ENCODE results near the gene GPR180.

The GPR180 gene

DNA sequence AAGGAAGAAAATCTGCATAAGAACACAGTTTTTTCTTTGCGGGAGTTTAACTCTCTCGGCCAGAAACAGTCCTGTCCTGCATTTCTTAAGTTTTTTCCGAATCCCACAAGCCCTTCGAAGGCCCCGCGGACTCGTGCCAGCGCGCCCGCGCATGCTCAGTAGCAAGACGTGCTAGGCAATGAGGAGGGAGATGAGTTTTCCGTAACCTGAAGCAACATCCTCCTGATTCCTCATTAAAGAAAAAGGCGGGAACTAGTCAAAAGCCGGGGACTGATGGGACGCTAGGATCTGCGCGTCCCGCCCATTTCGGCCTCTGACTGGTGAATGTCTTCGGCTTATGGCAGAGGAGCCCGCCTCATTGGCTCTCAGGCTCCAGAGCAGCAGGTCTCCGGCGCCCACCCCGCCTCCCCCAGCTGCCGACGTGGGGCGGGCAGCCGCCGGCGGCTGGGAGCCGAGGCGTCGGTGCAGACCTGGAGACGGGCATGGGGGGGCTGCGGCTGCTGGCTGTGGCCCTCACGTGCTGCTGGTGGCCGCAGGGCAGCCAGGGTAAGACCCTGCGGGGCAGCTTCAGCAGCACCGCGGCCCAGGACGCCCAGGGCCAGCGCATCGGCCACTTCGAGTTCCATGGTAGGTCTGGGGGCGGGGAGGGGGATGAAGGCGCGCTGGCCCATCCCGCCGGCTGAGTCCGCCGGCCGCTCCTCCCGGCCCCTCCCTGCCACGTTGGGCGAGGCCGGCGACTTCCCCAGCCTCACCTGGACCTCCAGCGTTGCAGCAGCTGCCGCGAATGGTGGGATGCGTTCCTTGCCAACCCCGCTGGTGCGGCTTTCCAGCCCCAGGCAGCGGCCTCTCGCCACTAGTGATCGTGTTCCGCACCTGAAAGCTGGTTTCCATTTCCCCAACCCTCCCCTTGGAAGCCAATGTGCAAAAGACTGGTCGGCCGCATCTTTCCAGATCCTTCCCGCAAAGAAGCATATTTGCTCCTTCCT is at the start of gene GPR180:
Gene GPR180 (plus strand): TSS at position 412 of the 986 bp plus-strand sequence. CDS start 71 bp downstream, at position 483.
- peak; percentile 100 for DNase-seq

DNA sequence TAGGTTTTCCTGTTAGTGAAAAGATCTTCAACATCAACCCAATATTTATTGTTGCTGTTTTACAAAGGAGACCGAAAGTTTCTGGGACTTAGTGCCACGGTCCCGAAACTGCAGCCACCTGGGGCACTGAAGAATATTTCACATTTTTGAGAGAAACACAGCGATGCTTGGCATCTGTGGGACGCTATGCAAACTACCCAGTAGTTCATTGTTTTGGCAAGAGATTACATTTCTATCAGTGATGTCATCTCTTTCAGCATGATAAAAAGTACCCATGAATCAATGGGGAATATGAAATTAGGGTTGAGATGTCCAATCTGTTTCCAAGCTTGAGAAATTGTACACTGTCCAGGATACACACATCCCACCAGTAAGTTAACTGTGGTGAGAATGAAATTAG is 49.6 kb upstream of the GPR180 start:
- no peak for DNase-seq

DNA sequence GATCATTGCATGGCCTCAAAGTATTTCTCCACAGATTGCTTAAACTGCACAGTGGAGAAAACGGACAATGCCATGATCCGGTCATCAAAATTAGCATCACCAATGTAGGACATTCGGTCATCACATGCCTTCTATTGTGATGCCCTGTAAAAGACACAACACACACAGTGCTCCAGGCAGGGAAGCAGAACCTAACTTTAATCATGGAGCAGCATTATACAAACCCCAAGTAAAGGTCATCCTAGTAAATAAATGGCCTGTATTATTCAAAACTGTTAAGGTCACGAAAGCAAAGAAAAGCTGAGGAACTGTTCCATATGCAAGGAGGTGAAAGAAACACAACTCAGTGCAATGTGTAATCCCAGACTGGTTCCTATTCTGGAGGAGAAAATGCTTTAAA is 47.9 kb upstream of the GPR180 start:
- DNase-seq, result no peak

DNA sequence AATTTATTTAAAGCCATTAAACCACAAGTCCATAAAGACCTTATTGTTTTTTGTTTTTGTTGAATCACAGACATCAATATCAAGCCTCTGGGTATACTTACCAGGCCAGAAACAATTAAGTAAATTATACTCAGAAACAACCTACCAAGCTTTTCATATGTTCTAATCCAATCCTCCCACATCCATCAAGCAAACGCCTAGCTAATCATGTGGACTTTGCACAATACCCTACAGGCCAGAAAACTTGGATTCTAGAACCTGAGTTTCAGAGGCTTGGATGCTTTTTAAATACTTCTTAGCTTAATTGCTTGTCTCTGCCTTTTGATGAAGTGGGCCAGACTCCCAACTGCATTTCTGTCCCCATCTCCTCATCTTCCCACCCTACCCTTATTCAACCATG is 45.6 kb upstream of the GPR180 start:
- DNase-seq, result no peak

DNA sequence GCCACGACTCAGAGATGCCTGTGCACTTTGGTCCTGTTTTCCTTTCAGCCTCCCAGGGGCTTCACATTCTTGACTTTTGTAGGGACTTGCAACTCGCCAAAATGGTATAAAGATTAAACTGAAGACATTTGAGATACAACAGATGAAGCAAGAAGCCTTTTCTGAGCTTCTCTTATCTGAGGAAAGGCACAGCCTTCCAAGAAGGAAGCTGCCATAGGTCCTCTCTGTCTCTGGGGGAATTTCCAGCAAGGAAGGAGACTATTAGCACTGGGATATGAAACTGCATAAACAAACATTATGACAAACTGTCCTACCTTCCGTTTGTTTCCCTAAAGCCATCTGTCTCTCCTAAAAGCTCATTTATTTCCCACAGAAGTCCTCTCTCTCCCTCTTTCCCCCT is 45.0 kb upstream of the GPR180 start:
- DNase-seq, result peak; percentile 54

DNA sequence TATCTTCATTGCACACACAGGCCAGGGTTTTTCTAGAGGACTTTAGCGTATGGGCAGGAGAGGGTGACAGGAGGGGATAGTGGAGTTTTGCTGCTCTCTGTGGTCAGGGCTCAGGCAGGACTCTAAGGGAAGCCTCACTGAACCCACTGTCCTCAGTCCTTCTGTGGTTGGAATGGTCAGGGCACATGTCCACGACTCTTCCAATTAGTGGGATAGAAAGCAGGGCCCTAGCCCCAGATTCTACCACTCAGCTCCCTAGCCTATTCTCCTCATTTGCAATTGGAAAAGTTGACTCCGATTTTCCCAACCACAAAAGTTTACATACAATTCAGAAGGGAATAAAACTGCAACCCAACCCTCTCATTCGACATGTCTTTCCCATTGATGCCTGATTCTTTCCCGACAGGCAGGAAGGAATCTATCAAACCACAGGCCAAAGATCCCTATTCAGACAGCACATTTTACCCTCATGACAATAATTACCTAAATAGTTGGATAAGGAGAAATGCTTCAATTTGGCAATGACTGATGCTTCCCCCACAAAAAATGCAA is 43.9 kb upstream of the GPR180 start:
- no peak for DNase-seq

DNA sequence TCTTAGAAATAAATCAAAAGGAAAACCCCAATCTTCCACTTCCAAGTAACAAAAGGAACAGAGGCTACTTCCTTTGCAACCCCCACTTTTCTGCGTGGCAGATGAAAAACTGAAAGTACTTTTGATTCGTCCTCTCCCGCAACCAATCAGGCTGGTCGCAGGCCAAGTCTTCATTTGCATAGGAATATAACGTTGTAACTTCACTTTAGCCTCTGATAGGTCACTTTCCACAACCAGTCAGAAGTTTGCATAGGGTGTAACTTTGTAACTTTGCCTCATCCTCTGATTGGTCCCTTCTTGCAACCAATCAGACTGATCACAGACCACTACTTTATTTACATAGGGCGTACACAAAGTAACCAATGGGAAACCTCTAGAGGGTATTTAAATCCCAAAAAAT is 42.9 kb upstream of the GPR180 start:
- no peak for DNase-seq

DNA sequence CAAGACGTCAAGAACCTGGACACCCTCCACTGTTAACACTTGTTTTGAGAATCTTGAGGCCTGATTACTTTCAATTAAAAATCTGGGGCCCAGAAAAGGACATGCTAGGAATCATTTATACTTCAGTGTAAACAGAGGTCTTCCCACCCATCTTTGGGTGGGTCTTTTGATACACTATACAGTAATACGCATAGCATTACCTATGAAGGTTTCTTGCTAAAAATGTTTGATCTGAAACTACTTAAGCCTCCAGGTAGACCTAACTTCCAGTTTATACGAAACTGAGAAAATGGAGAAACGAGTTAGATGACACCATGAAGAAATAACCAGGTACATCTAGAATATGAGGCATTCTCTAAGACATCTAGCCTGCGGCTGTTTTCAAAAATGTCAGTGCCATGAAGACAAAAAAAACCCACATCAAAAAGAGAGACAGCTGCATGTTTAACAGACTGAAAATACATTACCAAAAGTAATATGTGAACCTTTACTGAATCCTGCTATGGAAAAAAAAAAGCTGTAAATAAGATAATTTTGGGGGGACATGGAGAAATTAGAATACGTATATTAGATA is 42.3 kb upstream of the GPR180 start:
- no peak for DNase-seq

DNA sequence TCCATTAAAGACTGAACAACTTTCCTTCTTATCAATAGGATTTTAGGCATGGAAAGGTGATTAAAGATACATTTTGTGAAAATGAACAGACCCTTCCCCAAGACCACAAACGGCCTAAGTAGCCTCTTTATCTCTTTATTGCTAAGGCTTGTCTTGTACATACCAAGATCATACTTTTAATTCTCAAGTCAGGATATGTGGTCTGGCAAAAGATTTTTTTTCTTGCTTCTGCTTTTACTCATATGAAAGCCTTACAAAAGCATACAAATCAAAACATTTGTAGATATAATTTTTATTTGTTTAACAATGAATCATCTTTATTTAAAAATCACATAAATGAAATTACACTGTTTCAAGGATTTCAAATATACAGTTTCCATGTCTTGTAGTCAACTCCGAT is 41.5 kb upstream of the GPR180 start:
- DNase-seq, result no peak

DNA sequence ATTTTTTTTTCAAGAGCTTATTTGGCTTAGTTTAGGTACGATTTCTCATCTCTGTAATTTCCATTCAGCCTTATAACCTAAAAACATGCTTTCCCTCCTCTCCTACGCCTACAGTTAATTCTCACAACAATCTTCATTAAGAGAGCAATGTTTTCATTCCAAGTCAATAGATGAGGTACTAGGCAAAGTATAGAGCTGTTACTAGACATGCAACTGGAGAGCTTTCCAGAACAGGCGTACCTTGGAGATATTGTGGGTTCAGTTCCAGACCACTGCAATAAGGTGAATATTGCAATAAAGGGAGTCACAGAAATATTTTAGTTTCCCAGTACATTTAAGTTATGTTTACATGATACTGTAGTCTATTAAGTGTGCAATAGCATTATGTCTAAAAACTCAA is 40.5 kb upstream of the GPR180 start:
- DNase-seq, result no peak

DNA sequence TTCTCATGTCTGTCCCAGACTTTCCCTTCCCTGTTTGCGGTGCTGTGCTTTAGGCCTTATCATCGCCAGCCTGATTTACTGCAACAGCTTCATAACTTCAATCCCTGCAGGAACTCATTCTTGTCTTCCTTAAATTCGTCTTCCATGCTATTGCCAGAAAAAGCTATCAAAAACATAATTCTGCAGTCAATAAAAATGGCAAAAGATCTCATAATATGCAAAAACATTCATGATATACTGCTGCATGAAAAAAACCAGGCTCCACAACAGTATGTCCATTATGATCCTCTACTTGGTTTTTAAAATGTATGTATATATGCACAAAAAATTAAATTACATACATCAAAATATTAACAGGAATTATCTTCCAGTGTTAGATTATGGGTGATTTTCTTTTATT is 34.1 kb upstream of the GPR180 start:
- no peak for DNase-seq

DNA sequence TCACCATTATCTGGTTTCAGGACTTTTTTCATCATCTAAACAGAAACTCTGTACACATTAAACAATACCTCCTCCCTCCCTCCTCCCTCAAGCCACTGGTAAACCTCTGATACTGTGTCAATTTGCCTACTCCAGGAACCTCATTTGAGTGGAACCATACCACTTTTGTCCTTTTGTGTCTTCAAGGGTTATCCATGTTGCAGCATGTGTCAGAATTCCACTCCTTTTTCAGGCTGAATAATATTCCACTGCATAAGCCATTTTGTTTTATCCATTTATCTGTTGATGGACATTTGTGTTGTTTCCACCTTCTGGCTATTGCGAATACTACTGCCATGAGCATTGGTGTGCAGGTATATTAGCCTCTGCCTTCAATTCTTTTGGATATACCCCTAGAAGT is 33.2 kb upstream of the GPR180 start:
- DNase-seq, result no peak

DNA sequence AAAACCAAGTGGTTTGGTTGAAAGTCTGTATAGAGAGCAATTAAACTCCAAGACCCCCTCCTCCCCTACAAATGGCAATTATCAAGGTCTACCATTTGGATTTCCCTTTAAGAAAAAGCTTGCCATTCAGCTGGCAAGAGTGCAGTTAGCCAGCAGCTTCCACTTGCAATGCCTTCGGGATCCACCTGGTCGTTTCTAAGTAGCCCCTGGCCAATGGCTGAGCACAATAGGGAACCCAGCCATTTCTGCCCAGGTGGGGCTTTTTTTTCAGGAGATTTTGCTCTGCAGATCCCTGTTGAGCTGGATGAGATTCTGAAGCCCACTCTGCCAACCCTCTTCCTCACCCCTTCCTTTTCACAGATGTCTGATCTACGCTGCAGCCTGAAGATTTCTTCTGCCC is 32.0 kb upstream of the GPR180 start:
- no peak for DNase-seq

DNA sequence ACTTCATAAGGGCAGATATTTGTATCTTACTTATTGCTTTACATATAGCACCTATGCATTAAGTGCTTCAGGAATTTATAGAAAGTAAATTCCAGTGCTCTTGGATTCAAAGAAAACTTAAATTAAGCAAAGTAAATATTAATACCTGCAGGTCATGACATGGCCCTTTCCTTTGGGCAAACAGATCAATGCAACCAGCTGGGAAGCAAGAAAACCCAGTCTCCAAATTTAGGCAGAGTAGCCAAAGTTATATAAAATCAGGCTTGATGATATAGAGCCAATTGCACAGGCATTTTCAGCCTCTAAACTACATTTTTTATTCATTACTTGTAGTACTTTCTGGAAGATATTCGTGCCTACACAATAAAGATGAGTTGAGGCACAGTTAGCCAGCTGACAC is 22.6 kb upstream of the GPR180 start:
- DNase-seq, result no peak

DNA sequence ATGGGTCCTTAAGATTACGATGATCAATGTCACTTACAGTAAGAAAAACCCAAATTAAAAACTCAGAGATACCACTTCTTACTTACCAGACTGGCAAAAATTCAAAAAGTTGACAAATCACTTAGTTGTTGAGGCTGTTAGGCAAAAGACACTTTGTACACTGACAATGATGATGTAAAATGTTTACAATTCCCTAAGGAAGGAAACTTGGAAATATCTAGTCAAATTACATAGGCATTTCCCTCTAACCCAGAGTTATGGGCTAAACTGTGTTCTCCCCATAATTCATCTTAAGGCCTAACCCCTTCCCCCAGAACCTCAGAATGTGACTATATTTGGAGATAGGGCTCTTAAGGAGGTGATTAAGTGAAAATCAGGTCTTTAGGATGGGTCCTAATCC is 17.7 kb upstream of the GPR180 start:
- no peak for DNase-seq

DNA sequence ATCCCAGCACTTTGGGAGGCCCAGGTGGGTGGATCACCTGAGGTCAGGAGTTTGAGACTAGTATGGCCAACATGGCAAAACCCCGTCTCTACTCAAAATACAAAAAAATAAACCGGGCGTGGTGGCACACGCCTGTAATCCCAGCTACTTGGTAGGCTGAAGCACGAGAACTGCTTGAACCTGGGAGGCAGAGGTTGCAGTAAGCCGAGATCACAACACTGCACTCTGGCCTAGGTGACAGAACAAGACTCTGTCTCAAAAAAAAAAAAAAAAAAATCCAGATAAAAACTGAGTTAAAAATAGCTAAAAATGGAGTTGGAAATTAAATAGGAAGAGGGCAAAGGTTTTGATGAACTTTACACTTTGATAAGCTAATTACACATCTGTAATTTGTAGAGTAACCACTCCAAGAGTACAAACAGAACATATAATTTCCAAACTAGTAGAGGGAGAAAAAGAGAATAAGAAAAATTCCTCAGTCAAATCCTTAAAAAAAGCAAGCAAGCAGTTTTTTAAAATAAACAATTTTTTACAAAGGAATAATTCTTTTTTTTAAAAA is 16.0 kb upstream of the GPR180 start:
- DNase-seq, result no peak

DNA sequence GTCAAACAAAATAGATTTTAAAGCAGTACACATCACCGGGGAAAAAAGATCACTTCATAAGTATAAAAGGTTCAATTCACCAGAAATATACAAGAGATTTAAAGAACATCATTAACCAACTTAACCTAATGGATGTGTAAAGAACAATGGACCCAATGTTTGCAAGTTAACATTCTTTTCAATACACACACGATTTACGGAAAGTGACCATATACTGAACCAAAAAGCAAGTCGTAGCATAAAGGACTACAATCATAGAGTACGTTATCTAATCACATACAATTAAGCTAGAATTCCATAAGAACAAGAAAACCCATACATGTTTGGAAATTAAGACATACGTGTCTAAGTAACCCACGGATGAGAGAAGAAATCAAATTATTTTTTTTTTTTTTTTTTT is 15.3 kb upstream of the GPR180 start:
- DNase-seq, result no peak

DNA sequence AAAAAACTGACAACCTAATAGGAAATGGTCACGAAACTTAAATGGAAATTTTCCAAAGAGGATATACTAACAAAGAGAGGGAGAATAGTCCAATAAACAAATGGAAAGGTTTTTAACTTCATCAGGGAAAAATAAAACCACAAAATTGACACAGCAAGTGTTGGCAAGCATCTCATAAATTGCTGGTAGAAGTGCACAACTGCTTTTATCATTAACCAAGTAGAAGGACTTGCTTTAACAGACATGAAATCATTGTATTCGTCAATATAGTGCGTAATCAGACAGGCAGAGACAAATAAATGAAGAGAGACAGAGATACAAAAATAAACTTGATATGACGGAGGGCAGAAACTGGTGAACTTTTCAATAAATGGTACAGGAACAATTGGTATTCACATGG is 13.1 kb upstream of the GPR180 start:
- no peak for DNase-seq

DNA sequence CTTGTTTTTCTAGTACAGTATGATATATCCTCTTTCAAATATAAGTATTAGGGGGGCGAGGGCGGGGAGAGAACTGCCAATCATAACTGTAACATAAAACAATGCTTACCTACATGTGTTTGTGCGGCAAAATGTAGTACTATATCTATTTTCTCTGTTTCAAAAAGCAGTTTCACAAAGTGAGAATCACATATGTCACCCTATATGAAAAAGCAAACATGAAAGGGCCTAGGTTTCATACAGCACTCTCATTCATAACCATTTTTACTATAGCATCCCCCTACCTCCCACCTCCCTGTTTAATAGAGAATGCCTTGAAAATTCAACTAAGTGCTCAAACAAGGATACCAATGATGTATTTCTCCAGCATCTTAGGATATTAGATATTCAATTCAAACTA is 10.9 kb upstream of the GPR180 start:
- DNase-seq, result no peak

DNA sequence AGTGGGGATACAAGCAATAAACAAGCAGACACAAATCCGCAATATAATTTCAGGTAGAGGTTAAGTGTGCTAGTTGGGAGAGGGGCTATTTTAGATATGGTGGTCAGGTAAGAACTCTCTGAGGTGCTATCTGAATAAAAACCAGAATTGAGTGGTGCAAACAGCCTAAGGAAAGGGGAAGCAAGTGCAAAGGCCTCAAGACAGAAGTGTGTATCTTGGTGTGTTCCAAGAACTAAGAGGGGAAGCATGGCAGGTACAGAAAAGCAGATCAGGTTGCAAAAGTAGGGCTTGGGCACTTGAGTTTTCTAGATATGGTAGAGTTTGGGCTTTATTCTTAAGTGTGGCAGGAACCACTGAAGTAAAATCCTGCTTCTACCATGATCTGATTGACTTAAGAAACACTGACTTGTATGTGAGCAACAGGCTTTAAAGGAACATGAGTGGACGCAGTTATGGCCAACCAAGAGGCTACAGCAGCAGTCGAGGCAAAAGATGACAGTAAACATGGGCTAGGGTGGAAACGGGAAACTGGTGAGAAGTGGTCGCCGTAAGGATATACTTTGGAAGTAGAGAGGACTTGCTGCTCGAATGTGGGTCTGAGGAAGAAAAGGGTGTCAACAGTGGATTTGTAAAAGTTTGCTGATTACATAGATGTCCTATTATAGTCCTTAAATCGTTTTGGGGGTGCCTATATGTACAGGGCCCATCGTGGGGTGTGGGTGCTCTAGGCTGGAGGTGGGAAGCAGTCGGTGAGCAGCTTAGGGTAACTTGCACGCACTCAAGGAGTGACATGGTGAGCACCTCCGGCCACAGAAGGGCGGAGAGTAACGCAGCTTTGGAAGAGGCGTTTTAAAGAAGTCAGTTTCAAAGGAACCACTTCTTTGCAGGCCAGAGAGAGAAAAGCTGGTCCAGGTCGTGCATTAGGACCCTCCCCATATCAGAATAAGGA is 6.4 kb upstream of the GPR180 start:
- DNase-seq, result peak; percentile 58

DNA sequence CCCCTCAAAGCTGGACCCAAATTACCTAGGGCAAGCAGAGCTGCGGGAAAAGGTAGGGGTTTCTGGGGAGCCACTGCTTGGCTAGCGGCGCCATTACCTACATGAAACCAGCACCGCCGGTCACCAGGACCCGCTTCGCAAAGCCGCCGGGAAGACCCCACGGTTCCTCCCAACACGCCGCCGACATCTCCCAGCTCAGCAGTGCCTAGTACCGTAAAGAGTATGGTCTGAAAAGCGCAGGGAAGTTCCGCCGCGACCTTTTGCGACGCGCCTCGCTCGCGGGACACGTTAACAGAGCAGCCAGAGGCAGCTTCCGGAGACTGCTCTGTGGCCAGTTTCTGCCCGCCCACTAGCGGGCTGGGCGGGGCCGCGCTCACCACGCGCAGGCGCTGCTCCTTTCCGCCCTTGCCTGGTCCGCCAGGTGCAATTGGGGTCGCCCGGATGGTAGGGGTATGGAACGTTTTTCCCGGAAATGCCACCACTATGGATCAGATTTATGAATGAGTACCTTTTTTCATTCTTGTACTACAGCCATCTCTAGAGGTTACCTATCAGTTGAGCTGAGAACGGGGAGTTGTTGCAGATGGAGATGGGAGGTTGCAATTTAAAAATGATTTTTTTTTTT is 5.6 kb upstream of the GPR180 start, which contains the start of gene TGDS:
Gene TGDS (minus strand): TSS at position 203 of the 625 bp plus-strand sequence. CDS start 16 bp downstream, at position 187.
- peak; percentile 99 for DNase-seq

DNA sequence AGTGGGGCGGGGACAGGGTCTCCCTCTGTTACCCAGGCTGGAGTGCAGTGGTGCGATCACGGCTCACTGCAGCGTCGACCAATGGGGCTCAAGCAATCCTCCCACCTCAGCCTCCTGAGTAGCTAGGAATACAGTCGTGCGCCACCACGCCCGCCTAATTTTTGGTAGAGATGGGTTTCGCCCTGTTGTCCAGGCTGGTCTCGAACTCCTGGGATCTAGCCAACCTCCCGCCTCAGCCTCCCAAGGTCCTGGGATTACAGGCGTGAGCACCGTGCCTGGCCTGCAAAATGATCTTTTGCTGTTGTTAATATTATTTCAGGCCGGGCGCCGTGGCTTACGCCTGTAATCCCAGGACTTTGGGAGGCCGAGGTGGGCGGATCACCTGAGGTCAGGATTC is 5.1 kb upstream of the GPR180 start:
- DNase-seq, result no peak

All from NCI-H69 (cell line).